ENCODE measurements around the gene TENT5A.

TENT5A gene

DNA sequence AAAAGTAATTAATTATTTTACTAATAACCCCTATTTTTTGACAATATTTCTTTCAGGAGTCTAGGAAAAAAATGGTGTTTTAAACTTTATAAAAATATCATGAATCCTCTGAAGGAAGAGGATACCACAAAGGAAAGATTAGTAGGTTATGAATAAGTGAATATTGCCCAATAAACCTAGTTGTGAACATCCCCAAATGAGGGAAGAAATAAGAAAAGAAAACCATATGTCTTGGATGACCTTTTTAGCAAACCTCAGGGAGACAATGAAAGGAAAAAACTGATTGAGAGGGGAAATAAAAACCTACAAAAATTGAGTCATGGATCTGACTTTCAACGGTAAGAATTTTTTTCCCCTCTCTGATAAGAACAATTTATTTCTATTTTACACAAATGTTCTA is 34.4 kb downstream of the TENT5A start:
- ChIA-PET CTCF (interaction anchor here (0.7 kb wide), 1 partner anchor 123 kb away, joined by 3 read pairs; no protein-coding TSS in a partner anchor), POLR2A (no interaction called here)
- no peak overlapping the region for H3K4me3 ChIP-seq (ENCODE audit: low read depth, low read length)
- no peaks in the 10 kb centered on the region for H3K36me3 ChIP-seq (ENCODE audit: control insufficient read depth in 2 of 2, insufficient read depth in 1 of 2, low read length in 2 of 2)
- no peak for TF ChIP-seq ZNF660 (tag by site-specific recombination; IDR thresholded peaks at IDR 0.05)
- no peak for TF ChIP-seq TRIM28 (IDR thresholded peaks at IDR 0.05; ENCODE audit: borderline replicate concordance, low read length)
- TF ChIP-seq ZNF777 (tag by site-specific recombination; IDR thresholded peaks at IDR 0.05; ENCODE audit: borderline replicate concordance), result no peak
- no peak for TF ChIP-seq ZSCAN30 (tag by site-specific recombination; IDR thresholded peaks at IDR 0.05)
- no peaks in the 10 kb centered on the region for H3K9me3 ChIP-seq (ENCODE audit: control insufficient read depth, insufficient read depth, low read depth, low read length)
- H3K27ac ChIP-seq (ENCODE audit: extremely low read depth, low read depth, low read length), result no peak overlapping the region
- no peaks in the 10 kb centered on the region for H3K4me1 ChIP-seq (ENCODE audit: control insufficient read depth, insufficient read depth, low read length)

GRCh38 chr6:81714684-81715083 is 37.8 kb downstream of the TENT5A start:
- ChIA-PET POLR2A (no interaction called here), CTCF (interaction anchor here (0.7 kb wide), 1 partner anchor 262 kb away, joined by 3 read pairs; no protein-coding TSS in a partner anchor)
- no peak for TF ChIP-seq ZNF626 (tag by site-specific recombination; IDR thresholded peaks at IDR 0.05)
- no peak for TF ChIP-seq ZNF473 (tag by site-specific recombination; IDR thresholded peaks at IDR 0.05)
- TF ChIP-seq ZNF2 (tag by site-specific recombination; IDR thresholded peaks at IDR 0.05), result no peak
- no peak for TF ChIP-seq ZNF707 (tag by site-specific recombination; IDR thresholded peaks at IDR 0.05)
- no peak for TF ChIP-seq GLI4 (tag by site-specific recombination; IDR thresholded peaks at IDR 0.05)
- no peak for TF ChIP-seq SP7 (tag by site-specific recombination; IDR thresholded peaks at IDR 0.05)
- no peak for TF ChIP-seq ZNF48 (tag by site-specific recombination; IDR thresholded peaks at IDR 0.05)
- TF ChIP-seq ZNF701 (tag by site-specific recombination; IDR thresholded peaks at IDR 0.05), result no peak
- no peak for TF ChIP-seq ZNF544 (tag by site-specific recombination; IDR thresholded peaks at IDR 0.05)
- no peak for TF ChIP-seq ZNF138 (tag by site-specific recombination; IDR thresholded peaks at IDR 0.05; ENCODE audit: borderline replicate concordance)
- TF ChIP-seq ZNF335 (tag by site-specific recombination; conservative IDR thresholded peaks at IDR 0.05), result no peak
- Histone ChIP-seq H3K9me3 (ENCODE audit: control insufficient read depth, insufficient read depth, low read depth, low read length) (no peaks in the 10 kb centered on the region), H3K4me1 (ENCODE audit: control insufficient read depth, insufficient read depth, low read length) (no peaks in the 10 kb centered on the region), H3K36me3 (ENCODE audit: control insufficient read depth in 2 of 2, insufficient read depth in 1 of 2, low read length in 2 of 2) (no peaks in the 10 kb centered on the region), H3K27ac (ENCODE audit: extremely low read depth, low read depth, low read length) (no peak overlapping the region), H3K4me3 (ENCODE audit: low read depth, low read length) (no peak overlapping the region)

DNA sequence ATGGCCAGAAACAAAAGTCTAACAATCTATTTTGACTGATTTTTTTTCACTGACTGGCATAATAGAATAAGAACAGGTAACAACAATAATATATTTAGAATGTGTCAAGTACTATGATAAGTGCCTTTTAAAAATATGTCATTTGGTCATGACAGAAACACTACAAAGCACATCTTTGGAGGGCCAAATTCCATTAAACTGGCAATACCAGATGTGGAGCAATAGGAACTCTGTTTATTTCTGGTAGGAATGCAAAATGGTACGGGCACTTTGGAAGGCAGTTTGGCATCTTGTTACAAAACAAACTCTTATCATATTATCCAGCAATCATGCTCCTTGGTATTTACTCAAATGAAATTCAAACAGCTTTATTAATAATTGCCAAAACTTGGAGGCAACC is 39.3 kb downstream of the TENT5A start:
- Histone ChIP-seq H3K4me1 (ENCODE audit: control insufficient read depth, insufficient read depth, low read length) (no peaks in the 10 kb centered on the region), H3K9me3 (ENCODE audit: control insufficient read depth, insufficient read depth, low read depth, low read length) (no peaks in the 10 kb centered on the region), H3K27ac (ENCODE audit: extremely low read depth, low read depth, low read length) (no peak overlapping the region), H3K4me3 (ENCODE audit: low read depth, low read length) (no peak overlapping the region), H3K36me3 (ENCODE audit: control insufficient read depth in 2 of 2, insufficient read depth in 1 of 2, low read length in 2 of 2) (no peaks in the 10 kb centered on the region)
- TF ChIP-seq ZNF157 (tag by site-specific recombination; IDR thresholded peaks at IDR 0.05) (no peak), ZXDB (tag by site-specific recombination; IDR thresholded peaks at IDR 0.05) (no peak), AEBP2 (tag by site-specific recombination; IDR thresholded peaks at IDR 0.05; ENCODE audit: borderline replicate concordance) (no peak), ZBTB21 (tag by site-specific recombination; IDR thresholded peaks at IDR 0.05) (no peak), ZNF366 (tag by site-specific recombination; conservative IDR thresholded peaks at IDR 0.05) (no peak), ZNF561 (tag by site-specific recombination; IDR thresholded peaks at IDR 0.05; ENCODE audit: borderline replicate concordance) (no peak), ZNF391 (tag by site-specific recombination; IDR thresholded peaks at IDR 0.05; ENCODE audit: borderline replicate concordance, low read depth) (no peak)
- TF ChIP-seq, protein P1, sequence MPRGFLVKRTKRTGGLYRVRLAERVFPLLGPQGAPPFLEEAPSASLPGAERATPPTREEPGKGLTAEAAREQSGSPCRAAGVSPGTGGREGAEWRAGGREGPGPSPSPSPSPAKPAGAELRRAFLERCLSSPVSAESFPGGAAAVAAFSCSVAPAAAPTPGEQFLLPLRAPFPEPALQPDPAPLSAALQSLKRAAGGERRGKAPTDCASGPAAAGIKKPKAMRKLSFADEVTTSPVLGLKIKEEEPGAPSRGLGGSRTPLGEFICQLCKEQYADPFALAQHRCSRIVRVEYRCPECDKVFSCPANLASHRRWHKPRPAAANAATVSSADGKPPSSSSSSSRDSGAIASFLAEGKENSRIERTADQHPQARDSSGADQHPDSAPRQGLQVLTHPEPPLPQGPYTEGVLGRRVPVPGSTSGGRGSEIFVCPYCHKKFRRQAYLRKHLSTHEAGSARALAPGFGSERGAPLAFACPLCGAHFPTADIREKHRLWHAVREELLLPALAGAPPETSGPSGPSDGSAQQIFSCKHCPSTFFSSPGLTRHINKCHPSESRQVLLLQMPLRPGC (tag by site-specific recombination; IDR thresholded peaks at IDR 0.05), result no peak
- TF ChIP-seq, protein P2, sequence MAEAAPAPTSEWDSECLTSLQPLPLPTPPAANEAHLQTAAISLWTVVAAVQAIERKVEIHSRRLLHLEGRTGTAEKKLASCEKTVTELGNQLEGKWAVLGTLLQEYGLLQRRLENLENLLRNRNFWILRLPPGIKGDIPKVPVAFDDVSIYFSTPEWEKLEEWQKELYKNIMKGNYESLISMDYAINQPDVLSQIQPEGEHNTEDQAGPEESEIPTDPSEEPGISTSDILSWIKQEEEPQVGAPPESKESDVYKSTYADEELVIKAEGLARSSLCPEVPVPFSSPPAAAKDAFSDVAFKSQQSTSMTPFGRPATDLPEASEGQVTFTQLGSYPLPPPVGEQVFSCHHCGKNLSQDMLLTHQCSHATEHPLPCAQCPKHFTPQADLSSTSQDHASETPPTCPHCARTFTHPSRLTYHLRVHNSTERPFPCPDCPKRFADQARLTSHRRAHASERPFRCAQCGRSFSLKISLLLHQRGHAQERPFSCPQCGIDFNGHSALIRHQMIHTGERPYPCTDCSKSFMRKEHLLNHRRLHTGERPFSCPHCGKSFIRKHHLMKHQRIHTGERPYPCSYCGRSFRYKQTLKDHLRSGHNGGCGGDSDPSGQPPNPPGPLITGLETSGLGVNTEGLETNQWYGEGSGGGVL (tag by site-specific recombination; IDR thresholded peaks at IDR 0.05), result no peak
- ChIA-PET CTCF (no interaction called here), POLR2A (interaction anchor here (0.7 kb wide), 1 partner anchor 91 kb away, joined by 4 read pairs; no protein-coding TSS in a partner anchor)
